ENCODE results near the gene MADCAM1. TPM values are rescaled to one million over a fixed set of nuclear protein-coding genes. Genes with fewer than 3 reads are reported as not detected.

The MADCAM1 gene
- total and polyA plus RNA-seq, 2 of the 8 experiments (the other 6 are each of a cell fraction or from before 2014, with no cell fraction given) = 2.3 to 3.0 TPM

DNA sequence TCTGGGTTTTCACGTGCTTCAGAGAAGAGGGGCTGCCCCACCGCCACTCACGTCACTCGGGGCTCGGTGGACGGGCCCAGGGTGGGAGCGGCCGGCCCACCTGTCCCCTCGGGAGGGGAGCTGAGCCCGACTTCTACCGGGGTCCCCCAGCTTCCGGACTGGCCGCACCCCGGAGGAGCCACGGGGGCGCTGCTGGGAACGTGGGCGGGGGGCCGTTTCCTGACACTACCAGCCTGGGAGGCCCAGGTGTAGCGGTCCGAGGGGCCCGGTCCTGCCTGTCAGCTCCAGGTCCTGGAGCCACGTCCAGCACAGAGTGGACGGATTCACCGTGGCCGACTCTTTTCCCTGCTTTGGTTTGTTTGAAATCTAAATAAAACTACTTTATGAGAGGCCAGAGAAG, 45.4 kb downstream of the MADCAM1 start:
- H3K79me2 ChIP-seq (ENCODE audit: control insufficient read depth in 1 of 2, insufficient read depth in 2 of 2, low read length in 2 of 2) = no peaks in the 10 kb centered on the region
- ChIA-PET POLR2A (ENCODE audit: partially characterized antibody) (interaction anchor here (0.7 to 4.2 kb wide), 8 partner anchors 9 to 53 kb away, joined by 3 to 43 read pairs (median 4); partner anchors contain the start of gene CDC34), CTCF (ENCODE audit: partially characterized antibody) (interaction anchor here (1.4 to 2.0 kb wide), 2 partner anchors 9 to 30 kb away, joined by 4 to 7 read pairs; no protein-coding TSS in a partner anchor)
- H2BK20ac ChIP-seq (ENCODE audit: low read length) = no peak overlapping the region
- no peak overlapping the region for H3K18ac ChIP-seq (ENCODE audit: extremely low read depth, low read length)
- no peak overlapping the region for H2BK5ac ChIP-seq (ENCODE audit: low read depth, low read length)
- FAIRE-seq (no peak), DNase-seq (ENCODE audit: low read depth in 1 of 2, low spot score in 2 of 2) (no peak)
- no peak overlapping the region for H3K9ac ChIP-seq (replicated peaks in 1 of 4; ENCODE audit: extremely low read depth in 1 of 4, low read depth in 3 of 4, low read length in 3 of 4)
- H3K27me3 ChIP-seq (replicated peaks in 1 of 4; ENCODE audit: control insufficient read depth in 3 of 4, extremely low read depth in 1 of 4, insufficient read depth in 3 of 4, low read length in 3 of 4) = no peaks in the 10 kb centered on the region
- H3K79me1 ChIP-seq (ENCODE audit: low read depth, low read length) = peaks cover 7% of the 10 kb centered on the region; the same call in 1 of the 2 replicates
- H2AFZ ChIP-seq (ENCODE audit: low read length) = no peak overlapping the region
- no peak overlapping the region for H4K91ac ChIP-seq (replicated peaks; ENCODE audit: insufficient read length, low read length)
- H3K4me2 ChIP-seq (ENCODE audit: insufficient read depth in 1 of 2, low read depth in 2 of 2, low read length in 2 of 2) = no peak overlapping the region
- 98% methylated on average over 17 of the region's 26 CpGs; no CpG with 5 or more reads in 1 of the 2 experiments for WGBS, 2 experiments (ENCODE audit: extremely low coverage in 1 of 2, insufficient coverage in 1 of 2, insufficient read length in 1 of 2, insufficient replicate concordance in 2 of 2, low coverage in 1 of 2, low lambda C conversion rate in 2 of 2, missing lambda C conversion rate in 1 of 2)
- TF ChIP-seq, protein P1, sequence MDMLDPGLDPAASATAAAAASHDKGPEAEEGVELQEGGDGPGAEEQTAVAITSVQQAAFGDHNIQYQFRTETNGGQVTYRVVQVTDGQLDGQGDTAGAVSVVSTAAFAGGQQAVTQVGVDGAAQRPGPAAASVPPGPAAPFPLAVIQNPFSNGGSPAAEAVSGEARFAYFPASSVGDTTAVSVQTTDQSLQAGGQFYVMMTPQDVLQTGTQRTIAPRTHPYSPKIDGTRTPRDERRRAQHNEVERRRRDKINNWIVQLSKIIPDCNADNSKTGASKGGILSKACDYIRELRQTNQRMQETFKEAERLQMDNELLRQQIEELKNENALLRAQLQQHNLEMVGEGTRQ (IDR thresholded peaks at IDR 0.05; ENCODE audit: low read length) = no peak
- no peak for TF ChIP-seq BRCA1 (IDR thresholded peaks at IDR 0.05; ENCODE audit: low read depth, low read length)
- no peak for TF ChIP-seq BCL11A (IDR thresholded peaks at IDR 0.05; ENCODE audit: low read depth in 2 of 2, low read length in 2 of 2)
- TF ChIP-seq CEBPB (IDR thresholded peaks at IDR 0.05; ENCODE audit: low read depth, low read length) = no peak
- H2BK12ac ChIP-seq (ENCODE audit: low read depth, low read length) = no peak overlapping the region
- H4K5ac ChIP-seq (ENCODE audit: insufficient read length, low read depth, low read length) = no peak overlapping the region
- no peak overlapping the region for H3K4me3 ChIP-seq (ENCODE audit: extremely low read depth in 1 of 4, insufficient read depth in 2 of 4, low read depth in 3 of 4, low read length in 4 of 4)
- no peak overlapping the region for H3K27ac ChIP-seq (ENCODE audit: low read depth, low read length)
- peaks cover 3% of the 10 kb centered on the region; the same call in 1 of the 2 replicates for H3K23me2 ChIP-seq (ENCODE audit: low read depth, low read length)
- H3K56ac ChIP-seq (replicated peaks; ENCODE audit: insufficient read length, low read depth, low read length) = no peak overlapping the region
- H2BK15ac ChIP-seq (ENCODE audit: low read length) = no peak overlapping the region
- H2AK5ac ChIP-seq (ENCODE audit: low read depth, low read length) = no peak overlapping the region
- H3K9me3 ChIP-seq (ENCODE audit: insufficient read depth in 2 of 2, low read depth in 1 of 2, low read length in 1 of 2) = no peaks in the 10 kb centered on the region
- peaks cover 2 to 21% of the 10 kb centered on the region in 2 experiments for H4K20me1 ChIP-seq (replicated peaks in 1 of 2; ENCODE audit: control insufficient read depth in 1 of 2, insufficient read depth in 2 of 2, low read length in 2 of 2)
- H4K8ac ChIP-seq (ENCODE audit: extremely low read depth, insufficient read depth, low read length) = no peak overlapping the region
- no peak overlapping the region for H2BK120ac ChIP-seq (replicated peaks; ENCODE audit: low read depth, low read length)
- no peak overlapping the region for H3K4ac ChIP-seq (replicated peaks; ENCODE audit: insufficient read length, low read depth, low read length)
- H3K4me1 ChIP-seq (replicated peaks in 1 of 4; ENCODE audit: control insufficient read depth in 3 of 4, insufficient read depth in 4 of 4, low read length in 3 of 4) = no peaks in the 10 kb centered on the region; a peak in 1 of 7 replicates
- no peak overlapping the region for H3K23ac ChIP-seq (ENCODE audit: insufficient read length)
- H3K36me3 ChIP-seq (ENCODE audit: control insufficient read depth in 2 of 4, insufficient read depth in 4 of 4, low read length in 3 of 4) = peaks cover 2 to 38% (median 15%) of the 10 kb centered on the region in 4 experiments; a peak in 6 of 8 replicates
- H3K14ac ChIP-seq (ENCODE audit: insufficient read length) = no peak overlapping the region
